SU-DHL-6 (cell line): ENCODE measurements around the gene NCOA1.

Source experiments
- EZH2phosphoT487 ChIP-seq: fragments of 200-600 bp; sonication (generic), shearing (Covaris generic); conservative IDR thresholded peaks from 2 replicates; pipeline ENCODE4 v1.6.1; 2018; ENCODE audit warnings: mild to moderate bottlenecking, antibody characterized with exemption, low read length, moderate library complexity, mixed read lengths
- TF ChIP-seq, protein P1 (sequence below): fragments of 200-600 bp; sonication (generic); IDR thresholded peaks from one replicate; pipeline ENCODE4 v1.5.1; 2017; ENCODE audit warnings: antibody characterized with exemption, mild to moderate bottlenecking, low read length, moderate library complexity; ENCODE audit not compliant: insufficient read depth, poor library complexity, severe bottlenecking

DNA sequence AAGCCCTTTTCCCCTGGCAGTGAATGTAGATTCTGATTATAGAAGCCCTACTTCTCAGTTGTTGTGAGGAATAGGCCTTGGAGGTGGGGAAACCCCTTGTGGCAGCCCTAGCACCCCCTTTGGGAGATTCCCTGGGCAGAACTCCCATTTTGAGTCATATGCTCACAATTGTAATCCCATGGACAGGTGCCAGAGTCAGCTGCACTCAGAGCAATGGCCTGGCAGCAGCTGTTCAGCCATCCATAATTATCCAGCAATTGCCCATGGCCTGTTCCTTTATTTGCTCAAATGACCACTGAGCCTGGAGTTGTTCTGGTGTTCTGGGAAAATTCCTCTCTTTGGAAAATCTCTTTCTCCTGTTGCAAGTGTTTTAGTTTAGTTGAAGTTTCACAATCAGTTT, 230.4 kb downstream of the NCOA1 start:
- TF ChIP-seq, protein P1, sequence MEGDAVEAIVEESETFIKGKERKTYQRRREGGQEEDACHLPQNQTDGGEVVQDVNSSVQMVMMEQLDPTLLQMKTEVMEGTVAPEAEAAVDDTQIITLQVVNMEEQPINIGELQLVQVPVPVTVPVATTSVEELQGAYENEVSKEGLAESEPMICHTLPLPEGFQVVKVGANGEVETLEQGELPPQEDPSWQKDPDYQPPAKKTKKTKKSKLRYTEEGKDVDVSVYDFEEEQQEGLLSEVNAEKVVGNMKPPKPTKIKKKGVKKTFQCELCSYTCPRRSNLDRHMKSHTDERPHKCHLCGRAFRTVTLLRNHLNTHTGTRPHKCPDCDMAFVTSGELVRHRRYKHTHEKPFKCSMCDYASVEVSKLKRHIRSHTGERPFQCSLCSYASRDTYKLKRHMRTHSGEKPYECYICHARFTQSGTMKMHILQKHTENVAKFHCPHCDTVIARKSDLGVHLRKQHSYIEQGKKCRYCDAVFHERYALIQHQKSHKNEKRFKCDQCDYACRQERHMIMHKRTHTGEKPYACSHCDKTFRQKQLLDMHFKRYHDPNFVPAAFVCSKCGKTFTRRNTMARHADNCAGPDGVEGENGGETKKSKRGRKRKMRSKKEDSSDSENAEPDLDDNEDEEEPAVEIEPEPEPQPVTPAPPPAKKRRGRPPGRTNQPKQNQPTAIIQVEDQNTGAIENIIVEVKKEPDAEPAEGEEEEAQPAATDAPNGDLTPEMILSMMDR: no peak
- no peak for TF ChIP-seq EZH2phosphoT487
